ENCODE results near the gene CCDC66.

GRCh38 chr3:56573501-56573900, 16.5 kb downstream of the CCDC66 start:
- TF ChIP-seq CTCF (IDR thresholded peaks at IDR 0.05; ENCODE audit: control extremely low read depth in 1 of 3, insufficient read depth in 1 of 3, low read depth in 1 of 3, low read length in 3 of 3), result no peak
- no peak for TF ChIP-seq POLR2A (IDR thresholded peaks at IDR 0.05; ENCODE audit: control extremely low read depth in 1 of 2, low read depth in 2 of 2, low read length in 2 of 2)
- no peak for TF ChIP-seq NRF1 (IDR thresholded peaks at IDR 0.05; ENCODE audit: low read depth, low read length)
- no peak for TF ChIP-seq CHD2 (IDR thresholded peaks at IDR 0.05; ENCODE audit: low read length)
- no peak for TF ChIP-seq HDAC2 (IDR thresholded peaks at IDR 0.05; ENCODE audit: borderline replicate concordance in 1 of 2, low read depth in 2 of 2, low read length in 2 of 2)
- TF ChIP-seq RFX5 (IDR thresholded peaks at IDR 0.05; ENCODE audit: borderline replicate concordance, low read depth, low read length), result no peak
- no peak for TF ChIP-seq SIRT6 (IDR thresholded peaks at IDR 0.05; ENCODE audit: low read length)
- no peak for TF ChIP-seq EP300 (IDR thresholded peaks at IDR 0.05; ENCODE audit: borderline replicate concordance in 1 of 2, low read depth in 2 of 2, low read length in 2 of 2)
